Upper lobe of left lung (tissue), 4 donors: Measurements from ENCODE around the gene SIK2.
A peak's percentile ranks its signal among the peaks of the same experiment; 100 is the strongest.

Source experiments
- CTCF ChIP-seq, 6 experiments: fragments of 450-650 bp in 4 of 6; fragments of 200-600 bp in 2 of 6; sonication (generic) in 2 of 6; IDR thresholded peaks; one replicate each; pipeline ENCODE4 v1.5.1; 2016 to 2019; ENCODE audit warnings: antibody characterized with exemption in 6 of 6
- POLR2A ChIP-seq, 4 donors: fragments of 450-650 bp; IDR thresholded peaks; one replicate each; pipeline ENCODE4 v1.5.1; 2016 to 2017; ENCODE audit warnings: antibody characterized with exemption in 4 of 4, mild to moderate bottlenecking in 2 of 4
- POLR2AphosphoS5 ChIP-seq, 2 donors: sonication (generic); formaldehyde crosslinking; IDR thresholded peaks; one replicate each; pipeline ENCODE4 v1.5.1; 2017; ENCODE audit warnings: antibody characterized with exemption in 2 of 2

DNA sequence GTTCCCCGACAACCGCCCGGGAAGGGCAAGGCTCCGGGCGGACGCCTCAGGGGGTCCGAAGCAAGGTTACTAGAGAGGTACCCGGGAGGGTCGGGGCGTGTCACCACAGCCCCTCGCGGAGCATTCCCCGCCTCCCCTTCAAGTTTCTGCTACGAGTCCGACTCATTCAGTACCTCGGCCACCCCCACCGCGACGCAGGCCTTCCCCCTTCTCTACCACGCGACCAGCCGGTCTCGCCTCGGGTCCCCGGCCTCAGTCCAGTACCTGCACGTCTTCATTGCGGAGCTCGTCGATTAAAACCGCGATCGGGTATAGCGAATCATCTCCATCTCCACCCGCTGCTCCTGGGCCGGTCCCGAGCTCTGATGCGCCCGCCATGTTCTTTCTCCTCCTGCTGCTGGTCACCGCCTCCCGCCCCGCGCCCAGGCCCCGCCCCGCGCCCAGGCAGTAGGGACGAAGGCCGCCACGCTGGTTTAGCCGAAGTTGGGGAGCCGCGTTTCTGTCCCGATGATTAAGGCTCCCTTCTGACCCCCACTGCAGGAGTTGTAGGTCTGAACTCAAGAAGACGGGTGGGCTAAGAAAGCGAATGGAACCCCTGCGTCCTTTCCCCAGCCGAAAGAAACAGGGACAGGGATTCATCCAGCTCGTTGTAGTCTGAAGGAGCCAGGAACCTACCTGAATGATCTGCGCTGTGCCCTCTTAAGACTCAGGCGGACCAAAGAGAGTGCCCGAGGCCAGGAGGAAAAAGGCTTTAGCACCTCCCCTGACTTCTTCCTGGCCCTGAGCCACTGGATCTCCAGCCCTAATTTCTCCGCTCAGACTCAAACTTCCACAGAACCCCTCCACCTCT, 164.0 kb downstream of the SIK2 start, which contains the start of gene PPP2R1B:
- TF ChIP-seq CTCF (IDR thresholded peaks at IDR 0.05) (peak in 1 of 6 experiments; percentile 6), POLR2A (IDR thresholded peaks at IDR 0.05) (peak in 3 of 4 donors; percentile 55 to 68 (median 60)), POLR2AphosphoS5 (IDR thresholded peaks at IDR 0.05) (peak; percentile 45 to 66)
